Mesothelial cell of epicardium (in vitro differentiated cells): ENCODE data around the gene STH. TPM values are rescaled to one million over a fixed set of nuclear protein-coding genes. Genes with fewer than 3 reads are reported as not detected.

Experiments used
- DNase-seq, 2 experiments: peaks; one replicate each; pipeline ENCODE4 v3.0.0; 2021; ENCODE audit warnings: low spot score in 2 of 2; ENCODE audit not compliant: unreplicated experiment in 2 of 2
- H3K27ac Mint-ChIP-seq: 2 replicates; pipeline ENCODE4 v1.8.0; 2021; ENCODE audit warnings: mixed read lengths
- H3K27me3 Mint-ChIP-seq: 2 replicates; pipeline ENCODE4 v1.8.0; 2021; ENCODE audit warnings: low read depth, mixed read lengths
- H3K36me3 Mint-ChIP-seq: 2 replicates; pipeline ENCODE4 v1.8.0; 2021; ENCODE audit warnings: mixed read lengths
- H3K4me1 Mint-ChIP-seq: 2 replicates; pipeline ENCODE4 v1.8.0; 2021; ENCODE audit warnings: mixed read lengths
- H3K4me3 Mint-ChIP-seq: 2 replicates; pipeline ENCODE4 v1.8.0; 2021; ENCODE audit warnings: mild to moderate bottlenecking, moderate library complexity, mixed read lengths
- H3K9me3 Mint-ChIP-seq: 2 replicates; pipeline ENCODE4 v1.8.0; 2021; ENCODE audit warnings: mixed read lengths
- total RNA-seq: library from RNA; stranded (reverse); gene quantifications from 3 replicates; pipeline ENCODE4 v1.2.1, GENCODE V29; 2021
- TF ChIP-seq, protein P1 (sequence below): fragments of 200-600 bp; sonication (generic); IDR thresholded peaks from one replicate; pipeline ENCODE4 v1.5.0; 2021; ENCODE audit warnings: antibody characterized with exemption; ENCODE audit not compliant: unreplicated experiment

STH gene
- total RNA-seq, 1 donor from 2014 or later = not detected

DNA sequence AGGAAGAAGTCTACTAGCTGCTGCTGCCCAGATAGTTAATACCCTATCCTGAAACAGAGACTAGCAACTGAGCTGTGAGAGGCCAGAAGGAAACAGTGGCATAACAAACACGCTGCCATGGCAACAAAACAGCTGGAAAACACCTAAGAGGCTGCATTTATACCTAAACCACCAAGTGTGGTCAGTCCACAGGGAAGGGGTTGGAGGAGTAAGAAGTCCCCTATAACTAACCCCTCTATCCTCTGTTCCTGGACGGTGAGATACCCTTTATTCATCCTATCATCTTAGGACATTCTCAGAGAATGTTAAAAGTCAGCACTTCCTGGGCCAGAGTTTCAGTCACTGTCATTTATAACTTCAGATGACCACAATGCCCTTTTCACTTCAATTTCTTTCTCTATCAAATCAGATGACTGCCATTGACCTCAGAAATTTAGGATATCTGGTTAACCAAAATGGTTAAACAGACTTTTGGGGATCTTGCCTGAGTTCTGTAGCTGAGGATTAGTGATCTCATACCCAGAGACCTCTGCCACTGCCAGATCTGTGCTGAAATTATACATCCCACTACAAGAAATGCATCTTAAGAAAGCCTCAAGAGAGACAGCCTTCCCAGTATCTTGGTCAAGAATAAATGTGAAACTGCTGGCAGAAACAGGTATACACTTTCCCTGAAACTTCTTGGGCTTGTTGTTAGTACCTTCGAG, 36.2 kb downstream of the STH start:
- no peak for DNase-seq
- H3K36me3 Mint-ChIP-seq = peaks cover 57% of the 10 kb centered on the region
- no peak overlapping the region for H3K27ac Mint-ChIP-seq
- H3K9me3 Mint-ChIP-seq = no peaks in the 10 kb centered on the region
- no peaks in the 10 kb centered on the region for H3K27me3 Mint-ChIP-seq
- TF ChIP-seq, protein P1, sequence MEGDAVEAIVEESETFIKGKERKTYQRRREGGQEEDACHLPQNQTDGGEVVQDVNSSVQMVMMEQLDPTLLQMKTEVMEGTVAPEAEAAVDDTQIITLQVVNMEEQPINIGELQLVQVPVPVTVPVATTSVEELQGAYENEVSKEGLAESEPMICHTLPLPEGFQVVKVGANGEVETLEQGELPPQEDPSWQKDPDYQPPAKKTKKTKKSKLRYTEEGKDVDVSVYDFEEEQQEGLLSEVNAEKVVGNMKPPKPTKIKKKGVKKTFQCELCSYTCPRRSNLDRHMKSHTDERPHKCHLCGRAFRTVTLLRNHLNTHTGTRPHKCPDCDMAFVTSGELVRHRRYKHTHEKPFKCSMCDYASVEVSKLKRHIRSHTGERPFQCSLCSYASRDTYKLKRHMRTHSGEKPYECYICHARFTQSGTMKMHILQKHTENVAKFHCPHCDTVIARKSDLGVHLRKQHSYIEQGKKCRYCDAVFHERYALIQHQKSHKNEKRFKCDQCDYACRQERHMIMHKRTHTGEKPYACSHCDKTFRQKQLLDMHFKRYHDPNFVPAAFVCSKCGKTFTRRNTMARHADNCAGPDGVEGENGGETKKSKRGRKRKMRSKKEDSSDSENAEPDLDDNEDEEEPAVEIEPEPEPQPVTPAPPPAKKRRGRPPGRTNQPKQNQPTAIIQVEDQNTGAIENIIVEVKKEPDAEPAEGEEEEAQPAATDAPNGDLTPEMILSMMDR = no peak
- no peak overlapping the region for H3K4me3 Mint-ChIP-seq
- no peaks in the 10 kb centered on the region for H3K4me1 Mint-ChIP-seq

DNA sequence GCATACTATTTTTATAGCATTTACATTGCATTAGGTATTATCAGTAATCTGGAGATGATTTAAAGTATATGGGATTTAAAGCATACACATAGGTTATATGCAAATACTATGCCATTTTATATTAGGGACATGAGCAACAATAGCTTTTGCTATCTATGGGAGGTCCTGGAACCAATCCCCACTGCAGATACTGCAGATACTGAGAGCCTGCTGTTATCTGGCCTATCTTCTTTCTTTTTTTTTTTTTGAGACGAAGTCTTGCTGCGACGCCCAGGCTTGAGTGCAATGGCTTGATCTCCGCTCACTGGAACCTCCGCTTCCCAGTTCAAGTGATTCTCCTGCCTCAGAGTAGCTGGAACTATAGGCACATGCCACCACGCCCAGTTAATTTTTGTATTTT, 37.4 kb downstream of the STH start:
- no peak for DNase-seq
- Mint-ChIP-seq H3K27me3 (no peaks in the 10 kb centered on the region), H3K9me3 (no peaks in the 10 kb centered on the region), H3K4me3 (no peak overlapping the region), H3K36me3 (peaks cover 51% of the 10 kb centered on the region), H3K27ac (no peak overlapping the region), H3K4me1 (no peaks in the 10 kb centered on the region)
- TF ChIP-seq, protein P1 = no peak

DNA sequence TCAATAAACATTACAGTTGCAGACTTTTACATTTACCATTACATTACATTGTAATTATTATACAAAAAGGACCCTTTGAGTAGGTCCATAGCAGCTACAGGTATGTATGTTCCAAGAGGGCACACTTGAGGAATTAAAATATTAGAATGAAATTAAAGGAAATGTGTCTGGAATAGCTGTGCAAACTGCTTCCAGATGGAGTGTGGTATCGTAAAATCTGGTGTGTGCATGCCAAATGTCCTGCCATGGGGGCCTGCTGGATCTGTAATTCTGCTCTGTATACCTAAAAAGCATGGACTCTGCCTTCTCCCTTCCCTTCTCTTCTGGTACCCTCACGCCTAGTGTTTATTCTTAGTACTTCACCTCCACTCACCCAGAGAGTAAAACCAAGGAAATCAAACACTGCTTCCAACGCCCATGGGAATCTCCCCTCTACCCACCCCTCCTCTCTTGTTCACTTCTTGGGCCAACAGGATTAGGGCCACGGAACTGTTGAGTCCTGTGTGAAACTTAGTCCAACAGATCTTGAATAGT, 38.7 kb downstream of the STH start:
- no peaks in the 10 kb centered on the region for H3K4me1 Mint-ChIP-seq
- peaks cover 46% of the 10 kb centered on the region for H3K36me3 Mint-ChIP-seq

DNA sequence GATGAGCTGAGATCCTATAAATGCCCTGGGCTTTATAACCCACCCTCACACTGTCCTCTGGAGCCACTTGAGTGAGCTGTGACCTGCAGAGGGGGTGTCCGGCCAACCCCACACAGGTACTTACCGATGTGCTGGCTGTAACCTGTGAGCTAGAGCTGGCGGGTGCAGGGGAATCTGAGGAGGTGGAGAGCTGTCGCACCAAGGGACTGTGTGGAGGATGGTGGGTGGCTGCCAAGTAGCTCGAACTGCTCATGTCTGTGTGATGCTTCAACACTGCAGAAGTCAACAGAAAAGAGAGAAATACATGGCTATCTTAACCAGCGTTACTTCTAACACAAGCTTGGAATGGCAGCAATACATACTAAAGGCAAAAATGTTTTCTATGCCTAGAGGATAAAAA, 39.4 kb downstream of the STH start:
- no peak for DNase-seq
- Mint-ChIP-seq H3K36me3 (peaks cover 40% of the 10 kb centered on the region), H3K9me3 (no peaks in the 10 kb centered on the region), H3K27ac (no peak overlapping the region), H3K27me3 (no peaks in the 10 kb centered on the region), H3K4me3 (no peak overlapping the region), H3K4me1 (peaks cover under 1% of the 10 kb centered on the region)
- TF ChIP-seq, protein P1 = no peak

More for the DNA sequence above, 38.7 kb downstream of the STH start:
- TF ChIP-seq, protein P1 = no peak
- Mint-ChIP-seq H3K4me3 (no peak overlapping the region), H3K27ac (no peak overlapping the region), H3K9me3 (no peaks in the 10 kb centered on the region), H3K27me3 (no peaks in the 10 kb centered on the region)
- DNase-seq = no peak

DNA sequence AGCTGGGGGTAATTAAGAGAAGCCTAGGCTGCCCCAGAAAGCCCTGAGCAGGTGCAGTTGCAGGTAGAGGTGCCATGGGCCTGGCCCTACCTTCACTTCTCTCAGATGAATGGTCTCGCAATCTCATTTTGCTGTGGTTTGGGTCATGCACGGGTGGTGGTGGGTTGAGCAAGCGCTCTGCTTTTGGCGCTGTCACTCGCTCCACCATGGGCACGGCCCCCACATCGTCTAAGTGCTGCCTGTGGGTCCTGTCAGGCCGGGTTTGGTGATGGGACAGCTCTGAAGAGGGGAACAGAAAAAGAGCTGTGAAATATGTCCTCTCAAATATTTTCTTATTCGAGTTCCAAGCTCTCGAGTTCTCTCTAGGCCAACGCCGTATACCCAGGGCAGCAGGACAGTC, 39.9 kb downstream of the STH start:
- Mint-ChIP-seq H3K4me3 (no peak overlapping the region), H3K27me3 (no peaks in the 10 kb centered on the region), H3K36me3 (peaks cover 37% of the 10 kb centered on the region)

More for the DNA sequence above, 39.9 kb downstream of the STH start:
- Mint-ChIP-seq H3K27ac (no peak overlapping the region), H3K4me1 (peaks cover 6% of the 10 kb centered on the region), H3K9me3 (no peaks in the 10 kb centered on the region)
- TF ChIP-seq, protein P1 = no peak
- DNase-seq = no peak
